Measurements from ENCODE around the gene TACSTD2.
"Not testable (repeated sequence)": the region's sequence is repeated elsewhere in the genome, so short reads cannot be mapped to it uniquely, and the experiment has no call there.

Gene TACSTD2, protein sequence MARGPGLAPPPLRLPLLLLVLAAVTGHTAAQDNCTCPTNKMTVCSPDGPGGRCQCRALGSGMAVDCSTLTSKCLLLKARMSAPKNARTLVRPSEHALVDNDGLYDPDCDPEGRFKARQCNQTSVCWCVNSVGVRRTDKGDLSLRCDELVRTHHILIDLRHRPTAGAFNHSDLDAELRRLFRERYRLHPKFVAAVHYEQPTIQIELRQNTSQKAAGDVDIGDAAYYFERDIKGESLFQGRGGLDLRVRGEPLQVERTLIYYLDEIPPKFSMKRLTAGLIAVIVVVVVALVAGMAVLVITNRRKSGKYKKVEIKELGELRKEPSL

DNA sequence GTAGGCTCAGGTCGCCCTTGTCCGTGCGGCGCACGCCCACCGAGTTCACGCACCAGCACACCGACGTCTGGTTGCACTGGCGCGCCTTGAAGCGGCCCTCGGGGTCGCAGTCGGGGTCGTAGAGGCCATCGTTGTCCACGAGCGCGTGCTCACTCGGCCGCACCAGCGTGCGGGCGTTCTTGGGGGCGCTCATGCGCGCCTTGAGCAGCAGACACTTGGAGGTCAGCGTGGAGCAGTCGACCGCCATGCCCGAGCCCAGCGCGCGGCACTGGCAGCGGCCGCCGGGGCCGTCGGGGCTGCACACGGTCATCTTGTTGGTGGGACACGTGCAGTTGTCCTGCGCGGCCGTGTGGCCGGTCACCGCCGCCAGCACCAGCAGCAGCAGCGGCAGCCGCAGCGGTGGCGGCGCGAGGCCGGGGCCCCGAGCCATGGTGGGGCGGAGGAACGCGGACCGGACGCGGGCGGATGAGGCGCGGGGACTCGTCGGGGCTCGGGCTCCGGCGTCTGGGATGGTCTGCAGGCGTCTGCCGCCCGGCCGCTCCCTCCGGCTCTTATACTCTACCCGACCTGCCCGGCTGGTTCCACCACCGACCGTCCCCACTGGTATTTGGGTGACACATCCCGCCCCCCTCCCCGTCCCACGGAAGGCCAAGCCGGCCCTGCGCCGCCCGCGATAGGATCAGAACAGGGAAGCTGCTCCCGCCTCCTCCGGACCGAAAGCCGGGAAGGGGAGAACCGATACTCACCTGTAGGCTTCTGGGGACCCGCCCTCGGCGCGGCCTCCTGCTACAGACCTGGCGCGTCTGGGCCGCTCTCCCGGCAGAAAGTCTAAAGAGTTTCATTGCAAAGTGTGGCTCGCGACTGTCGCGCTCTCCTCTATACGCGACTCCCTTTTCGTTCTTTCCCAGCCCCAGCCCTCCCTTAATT, at the start of gene TACSTD2:
Gene TACSTD2 (minus strand): TSS at position 526 of the 927 bp plus-strand sequence. CDS start 96 bp downstream, at position 430.
- DNase-seq: no peak

DNA sequence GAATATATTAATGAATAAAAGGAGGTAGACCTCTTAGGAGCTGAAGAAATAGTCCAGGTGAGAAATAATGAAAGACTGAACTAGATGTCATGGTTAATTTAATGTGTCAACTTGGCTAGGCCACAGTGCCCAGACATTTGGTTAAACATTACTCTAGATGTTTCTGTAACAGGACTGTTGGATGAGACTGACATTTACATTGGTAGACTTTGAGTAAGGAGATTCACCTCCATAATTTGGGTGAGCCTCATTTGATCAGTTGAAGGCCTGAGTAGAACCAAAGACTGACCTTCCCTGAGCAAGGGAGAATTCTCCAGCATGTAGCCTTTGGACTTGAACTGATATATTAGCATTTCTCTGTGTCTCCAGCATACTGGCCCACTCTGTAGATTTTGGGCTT, 49.2 kb upstream of the TACSTD2 start:
- DNase-seq: no peak

DNA sequence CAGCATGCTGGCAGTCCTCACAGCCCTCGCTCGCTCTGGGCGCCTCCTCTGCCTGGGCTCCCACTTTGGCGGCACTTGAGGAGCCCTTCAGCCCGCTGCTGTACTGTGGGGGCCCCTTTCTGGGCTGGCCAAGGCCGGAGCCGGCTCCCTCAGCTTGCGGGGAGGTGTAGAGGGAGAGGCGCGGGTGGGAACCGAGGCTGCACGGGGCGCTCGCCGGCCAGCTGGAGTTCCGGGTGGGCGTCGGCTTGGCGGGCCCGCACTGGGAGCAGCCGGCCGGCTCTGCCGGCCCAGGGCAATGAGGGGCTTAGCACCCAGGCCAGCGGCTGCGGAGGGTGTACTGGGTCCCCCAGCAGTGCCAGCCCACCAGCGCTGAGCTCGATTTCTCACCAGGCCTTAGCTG, 46.2 kb upstream of the TACSTD2 start:
- DNase-seq: not testable (repeated sequence)

DNA sequence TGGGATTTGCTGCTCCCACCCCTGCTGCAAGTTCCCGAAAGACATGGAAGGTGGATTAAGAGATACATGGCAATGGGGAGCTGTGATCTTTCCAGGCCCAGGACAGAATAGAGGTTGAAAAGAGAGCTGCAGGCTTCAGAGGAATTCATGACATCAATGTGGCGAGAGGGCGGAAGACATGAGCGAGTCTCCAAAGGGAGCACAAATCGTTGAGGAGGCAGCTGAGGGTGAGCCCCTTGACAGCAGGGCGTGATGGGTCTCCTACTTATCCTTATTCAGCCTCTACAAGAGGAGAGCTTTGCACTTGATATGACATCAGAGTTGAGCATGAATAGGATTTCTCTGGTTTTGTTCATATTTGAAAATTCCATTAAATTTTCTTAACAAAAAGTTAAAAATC, 45.5 kb upstream of the TACSTD2 start:
- DNase-seq: no peak

DNA sequence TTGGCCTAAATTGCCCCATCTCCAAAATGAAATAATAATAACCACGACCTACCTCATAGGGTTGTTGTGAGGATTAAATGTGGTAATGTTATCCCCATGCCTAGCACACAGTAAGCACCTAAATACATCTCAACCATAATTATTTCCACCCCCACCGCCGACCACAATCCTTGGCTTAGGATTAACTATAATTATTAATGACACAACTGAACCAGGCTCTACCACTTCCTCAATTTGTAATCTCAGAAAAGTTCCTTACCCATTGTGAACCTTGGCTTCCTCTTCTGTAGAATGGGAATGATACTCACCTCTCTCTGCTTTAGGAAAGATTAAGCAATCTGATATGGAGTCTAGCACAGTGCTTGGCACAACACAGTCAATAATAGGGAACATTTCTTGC, 44.3 kb upstream of the TACSTD2 start:
- DNase-seq: no peak

DNA sequence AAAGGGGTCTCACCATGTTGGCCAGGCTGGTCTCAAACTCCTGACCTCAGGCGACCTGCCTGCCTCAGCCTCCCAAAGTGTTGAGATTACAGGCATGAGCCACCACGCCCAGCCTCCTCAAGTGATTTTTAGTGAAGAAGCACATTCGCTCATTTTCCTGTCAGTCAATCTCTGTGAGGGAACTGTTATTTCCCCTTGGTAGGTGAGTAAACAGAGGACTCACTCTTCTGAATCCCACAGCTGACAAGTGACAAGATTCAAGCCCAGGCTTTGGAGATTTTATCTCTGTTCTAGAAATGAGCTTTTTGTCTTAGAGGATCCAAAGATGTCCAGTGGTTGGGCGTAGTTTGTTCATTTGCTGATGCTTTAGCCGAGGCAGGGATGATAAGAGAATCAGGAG, 43.9 kb upstream of the TACSTD2 start:
- no peak for DNase-seq

DNA sequence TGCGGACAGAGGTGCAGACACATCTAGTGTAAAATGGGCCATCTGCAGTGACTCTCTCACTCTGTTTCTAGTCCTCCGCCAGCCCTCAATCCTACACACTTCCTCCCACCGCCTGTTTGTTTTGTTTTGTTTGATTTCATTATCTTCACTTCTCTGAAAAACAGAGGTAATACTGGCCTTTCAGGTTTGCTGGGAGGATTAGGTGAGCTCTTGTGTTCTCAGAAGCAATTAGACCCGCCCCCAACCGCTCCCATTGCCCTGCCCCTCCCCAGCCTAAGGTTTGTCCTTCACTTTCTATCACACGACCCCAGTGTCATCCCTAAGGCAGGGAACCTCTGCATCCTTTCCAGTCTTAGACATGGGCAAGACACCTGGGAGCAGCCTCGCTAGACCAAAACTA, 43.2 kb upstream of the TACSTD2 start:
- no peak for DNase-seq

DNA sequence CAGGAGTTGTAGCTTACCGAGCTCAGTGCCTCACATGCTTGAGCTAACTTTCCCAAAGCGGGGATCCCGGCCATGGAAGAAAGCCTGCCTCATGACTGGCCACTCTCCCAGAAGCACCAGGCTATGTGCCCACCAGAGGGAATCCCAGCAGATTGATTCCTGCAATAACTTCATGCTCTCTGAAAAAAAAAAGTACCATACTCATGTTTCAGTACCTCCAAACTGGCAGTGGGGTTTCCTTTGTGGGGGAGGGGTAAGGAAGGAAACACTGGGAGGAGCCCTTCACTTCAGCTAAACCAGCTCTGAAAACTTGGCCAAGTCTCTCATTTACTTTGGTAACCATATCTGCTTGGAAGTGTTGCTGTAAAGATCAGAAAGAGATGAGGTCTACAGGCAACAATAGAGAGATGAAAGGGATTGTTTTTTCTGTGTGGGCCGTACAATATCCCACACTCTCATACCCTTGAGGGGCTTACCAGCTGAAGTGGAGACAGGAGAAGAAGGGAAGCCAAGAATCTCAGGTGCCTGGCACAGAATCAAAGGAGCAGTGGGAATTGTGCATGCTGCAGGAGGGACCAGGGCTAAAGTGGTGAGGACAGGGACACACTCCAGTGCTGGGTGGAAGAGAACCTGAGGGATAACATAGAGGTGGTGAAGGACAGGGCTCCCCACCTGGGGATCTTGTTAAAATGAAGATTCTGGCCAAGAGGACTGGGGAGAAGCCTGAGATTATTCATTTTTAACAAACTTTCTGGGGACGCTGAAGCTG, 42.4 kb upstream of the TACSTD2 start:
- no peak for DNase-seq

DNA sequence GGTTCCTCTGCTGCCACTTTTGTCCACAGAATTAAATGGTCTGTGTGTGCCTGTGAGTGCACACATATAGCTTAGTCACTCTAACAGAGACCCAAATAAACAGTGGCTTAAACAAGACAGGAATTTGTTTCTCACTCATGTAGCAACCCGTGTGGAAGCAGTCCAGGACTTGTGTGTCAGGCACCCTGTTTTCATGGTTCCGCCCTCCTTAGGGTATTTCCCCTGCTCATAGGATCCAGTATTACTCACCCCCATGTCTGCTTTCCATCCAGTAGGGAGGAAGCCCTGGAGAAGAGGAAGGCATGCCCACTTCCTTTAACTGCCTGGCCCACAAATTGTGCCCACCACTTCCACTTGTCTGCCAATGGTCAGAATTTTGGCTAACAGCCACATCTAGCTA, 41.3 kb upstream of the TACSTD2 start:
- no peak for DNase-seq

DNA sequence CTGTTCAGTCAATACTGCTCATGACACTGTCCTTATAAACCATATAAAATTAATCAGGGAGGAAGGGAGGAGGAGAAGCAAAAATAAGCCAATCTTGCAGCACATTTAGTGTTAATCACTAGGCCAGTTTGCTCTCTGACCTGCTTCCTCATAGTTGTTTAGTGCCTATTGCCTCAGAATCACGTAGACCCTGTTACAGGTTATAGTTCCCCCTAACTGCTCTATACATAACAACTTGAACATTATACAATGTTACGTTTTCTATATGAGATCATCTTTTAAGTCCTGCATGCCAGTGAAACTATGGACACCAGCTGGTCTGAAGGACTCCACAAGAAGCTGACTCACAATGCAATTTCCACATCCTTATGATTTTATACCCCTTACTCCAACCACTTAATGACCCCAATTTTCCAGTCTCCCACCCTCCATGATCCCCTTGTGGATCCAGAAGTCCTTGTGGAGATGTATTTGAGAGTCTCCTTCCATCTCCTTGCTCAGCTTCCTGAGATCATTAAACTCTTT, 34.9 kb upstream of the TACSTD2 start:
- DNase-seq: no peak

DNA sequence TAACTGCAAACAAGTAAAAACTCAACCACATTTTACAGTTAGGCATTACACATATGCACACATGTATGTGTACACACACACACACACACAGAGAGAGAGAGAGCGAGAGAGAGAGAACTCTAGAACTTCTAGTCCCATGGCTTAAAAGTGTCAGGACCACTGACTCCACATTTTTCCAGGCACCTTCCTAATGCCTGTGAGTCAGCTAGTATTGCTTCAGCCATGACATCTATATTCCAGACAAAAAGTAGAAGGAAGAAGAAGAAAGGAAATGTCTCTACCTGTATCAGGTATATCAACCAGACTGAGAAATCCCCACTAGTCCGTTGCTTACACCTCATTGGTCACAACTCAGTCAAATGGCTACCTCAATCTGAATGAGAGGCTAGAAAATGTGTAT, 31.9 kb upstream of the TACSTD2 start:
- no peak for DNase-seq

DNA sequence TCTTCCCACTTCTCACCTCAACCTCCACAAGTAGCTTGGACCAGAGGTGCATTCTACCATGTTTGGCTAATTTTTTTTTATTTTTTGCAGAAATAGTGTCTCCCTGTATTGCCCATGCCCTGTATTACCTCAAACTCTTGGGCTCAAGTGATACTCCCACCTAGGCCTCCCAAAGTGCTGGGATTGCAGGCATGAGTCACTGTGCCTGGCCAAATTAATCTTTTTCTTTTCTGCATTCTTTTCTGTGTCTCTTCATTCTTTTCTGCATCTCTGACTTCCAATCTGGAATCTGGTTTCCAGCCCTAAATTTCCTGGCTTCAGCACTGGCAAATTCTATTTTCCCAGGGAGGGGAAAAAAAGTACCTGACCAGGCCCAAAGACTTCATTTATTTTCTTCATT, 31.2 kb upstream of the TACSTD2 start:
- DNase-seq: no peak

DNA sequence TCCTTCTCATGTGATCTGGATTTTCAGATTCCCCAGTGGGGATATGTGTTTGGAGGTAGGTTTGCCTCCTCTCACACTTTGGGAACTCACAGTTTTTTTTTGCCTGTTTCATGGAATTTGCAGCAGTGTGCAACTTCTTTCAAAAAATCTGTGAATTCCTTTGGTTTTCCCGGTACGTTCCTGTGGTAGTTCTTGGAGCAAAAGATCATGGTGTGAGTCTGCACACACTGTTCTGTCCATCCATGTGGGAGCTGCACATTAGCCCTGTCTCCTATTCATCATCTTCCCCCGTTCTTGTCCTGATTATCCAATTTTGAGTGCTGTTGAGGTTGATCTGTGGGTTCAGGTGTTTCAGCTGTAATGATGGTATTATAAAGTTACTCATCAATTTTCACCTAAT, 30.3 kb upstream of the TACSTD2 start:
- no peak for DNase-seq

DNA sequence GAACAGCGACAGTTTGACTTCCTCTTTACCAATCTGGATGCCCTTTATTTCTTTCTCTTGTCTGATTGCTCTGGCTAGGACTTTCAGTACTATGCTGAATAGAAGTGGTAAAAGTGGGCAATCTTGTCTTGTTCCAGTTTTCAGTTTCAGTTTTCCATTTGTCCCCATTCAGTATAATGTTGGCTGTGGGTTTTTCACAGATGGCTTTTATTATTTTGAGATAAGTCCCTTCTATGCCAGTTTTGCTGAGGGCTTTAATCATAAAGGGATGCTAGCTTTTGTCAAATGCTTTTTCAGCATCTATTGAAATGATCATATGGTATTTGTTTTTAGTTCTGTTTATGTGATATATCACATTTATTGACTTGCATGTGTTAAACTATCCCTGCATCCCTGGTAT, 24.9 kb upstream of the TACSTD2 start:
- not testable (repeated sequence) for DNase-seq

DNA sequence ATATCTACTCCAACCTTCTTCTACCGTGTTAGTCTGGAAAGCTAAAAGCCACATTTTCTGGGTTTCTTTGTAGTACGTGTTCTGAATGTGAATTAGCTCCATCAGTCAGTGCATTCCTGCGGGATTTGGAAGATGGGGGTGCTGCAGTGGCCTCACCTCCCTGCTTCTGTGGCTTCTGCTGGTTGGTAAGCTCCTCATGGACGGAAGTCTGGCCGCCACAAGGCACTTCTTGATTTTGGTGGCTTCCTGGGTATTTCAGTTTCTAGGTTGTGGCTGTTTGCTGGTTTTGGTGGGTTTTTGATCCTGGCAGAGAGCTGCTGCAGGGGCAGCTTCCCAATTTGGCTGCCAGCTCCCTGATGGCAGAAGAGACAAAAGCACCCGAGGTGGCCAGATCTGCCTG, 20.9 kb upstream of the TACSTD2 start:
- DNase-seq: no peak

DNA sequence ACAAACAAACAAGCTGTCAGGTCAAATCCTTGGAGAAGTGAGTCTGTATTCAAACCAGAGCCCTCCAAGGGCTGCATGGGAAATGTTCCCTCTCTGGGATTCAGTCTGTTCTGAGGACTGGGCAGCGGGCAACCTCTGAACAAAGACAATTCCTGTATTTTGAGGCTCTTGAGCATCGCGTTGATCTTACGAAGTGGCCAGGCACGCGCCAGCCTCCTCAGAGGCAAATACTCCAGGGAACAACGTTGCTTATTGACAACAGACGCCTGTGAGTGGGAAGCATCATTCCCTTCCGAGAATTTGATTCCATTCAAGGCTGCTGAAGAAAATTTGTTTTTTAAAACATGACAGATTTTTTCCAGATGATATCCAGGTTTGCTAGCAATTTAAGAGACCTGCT, 20.0 kb upstream of the TACSTD2 start:
- DNase-seq: no peak

DNA sequence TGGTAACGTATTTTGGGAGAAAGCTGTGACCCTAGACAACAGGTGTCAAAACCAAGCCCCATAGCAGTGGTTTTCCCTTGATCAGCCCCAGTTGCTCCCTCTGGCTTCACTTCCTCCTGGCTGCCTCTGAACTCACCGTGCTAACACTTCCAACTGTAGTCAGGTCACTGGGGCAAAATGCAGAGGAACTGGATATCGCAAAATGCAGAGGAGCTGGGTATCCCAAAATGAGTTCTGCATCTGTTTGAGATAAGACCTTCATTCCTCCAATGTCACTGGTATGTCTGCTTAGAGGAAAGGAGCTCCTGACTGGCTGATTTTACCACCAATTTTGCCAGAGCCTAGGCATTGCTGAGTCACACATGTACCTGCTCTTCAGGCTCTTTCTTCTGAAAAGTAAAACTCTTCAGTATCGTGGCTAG, 19.6 kb upstream of the TACSTD2 start:
- no peak for DNase-seq

DNA sequence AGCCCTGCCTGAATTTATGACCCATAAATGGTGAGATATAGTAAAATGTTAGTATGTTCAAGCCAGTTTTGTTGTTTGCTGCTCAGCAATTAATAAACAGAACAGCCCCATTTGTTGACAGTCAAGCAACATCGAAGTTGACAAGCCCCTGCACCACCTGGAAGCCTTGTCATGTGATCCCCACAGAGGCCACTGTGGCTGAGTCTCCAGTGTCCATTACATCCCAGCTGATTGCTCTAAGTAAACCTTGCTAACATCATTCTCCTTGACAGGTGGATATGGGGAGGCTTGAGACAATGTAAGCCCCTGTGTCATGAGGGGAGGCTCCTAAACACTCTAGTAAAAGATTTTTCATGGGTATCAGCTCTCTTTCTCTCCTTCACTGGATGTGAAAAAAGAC, 17.5 kb upstream of the TACSTD2 start:
- DNase-seq: no peak

DNA sequence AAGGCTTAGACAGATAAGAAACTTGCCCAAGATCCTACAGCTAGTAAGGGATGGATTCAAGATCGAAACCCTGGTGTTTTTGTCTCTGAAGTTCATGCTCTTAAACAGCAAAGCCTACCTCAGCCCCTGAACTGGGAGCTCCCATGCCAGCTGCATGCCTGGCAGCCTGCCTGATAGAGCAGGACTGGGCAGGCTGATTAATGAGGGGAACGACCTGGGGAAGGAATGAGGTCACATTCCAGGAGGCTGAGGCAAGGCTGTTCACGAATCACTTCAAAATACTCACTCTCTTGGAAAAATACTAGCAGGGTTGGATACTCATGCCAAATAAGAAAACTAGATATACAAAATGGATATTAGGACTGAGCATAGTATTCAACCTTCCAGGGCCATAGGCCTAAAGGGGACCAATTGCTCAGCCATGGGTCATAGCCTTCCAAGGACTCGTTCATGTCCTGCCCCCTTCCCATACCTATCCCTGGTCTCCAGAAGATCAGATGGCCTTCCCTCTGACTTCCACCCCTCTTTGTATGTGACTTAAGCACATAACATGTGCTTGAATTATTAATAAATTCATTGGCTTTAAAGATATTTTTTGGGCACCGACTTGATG, 15.6 kb upstream of the TACSTD2 start:
- no peak for DNase-seq

DNA sequence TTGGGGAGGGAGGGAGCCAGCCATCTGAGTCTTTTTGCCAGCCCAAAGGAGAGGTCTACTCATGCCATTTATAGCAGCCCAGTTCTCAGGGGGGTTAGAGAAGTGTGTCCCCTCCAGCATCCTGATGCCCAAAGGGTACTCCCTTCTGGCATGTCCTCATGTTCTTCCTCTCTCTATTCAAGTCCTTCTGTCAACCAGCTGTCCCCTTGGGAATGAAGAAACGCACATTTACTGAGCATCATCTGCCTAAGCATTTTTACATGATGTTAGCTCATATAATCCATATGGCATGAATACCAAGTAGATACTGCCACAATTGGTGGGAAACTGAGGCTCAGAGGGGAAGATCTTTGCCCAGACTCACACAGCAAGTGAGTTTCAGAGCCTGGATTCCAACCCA, 14.8 kb upstream of the TACSTD2 start:
- no peak for DNase-seq

DNA sequence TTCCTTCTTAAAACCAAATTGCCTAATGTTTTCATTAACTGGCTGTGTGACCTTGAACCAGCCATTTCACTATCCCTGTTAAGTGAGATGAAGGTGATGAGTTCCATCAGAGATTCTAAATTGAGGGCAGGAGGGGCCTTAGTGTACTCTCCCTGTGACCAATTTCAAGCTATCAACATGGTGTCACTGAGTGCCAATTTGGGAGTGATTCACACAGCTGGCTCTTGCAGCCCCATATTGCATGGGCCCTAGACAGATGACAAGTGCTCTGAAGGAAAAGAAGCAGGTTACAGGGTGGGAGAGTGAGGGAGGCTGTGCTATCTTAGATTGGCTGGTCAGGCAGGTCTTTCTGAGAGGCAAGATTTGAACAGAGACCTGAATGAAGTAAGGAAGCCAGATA, 13.0 kb upstream of the TACSTD2 start:
- no peak for DNase-seq

DNA sequence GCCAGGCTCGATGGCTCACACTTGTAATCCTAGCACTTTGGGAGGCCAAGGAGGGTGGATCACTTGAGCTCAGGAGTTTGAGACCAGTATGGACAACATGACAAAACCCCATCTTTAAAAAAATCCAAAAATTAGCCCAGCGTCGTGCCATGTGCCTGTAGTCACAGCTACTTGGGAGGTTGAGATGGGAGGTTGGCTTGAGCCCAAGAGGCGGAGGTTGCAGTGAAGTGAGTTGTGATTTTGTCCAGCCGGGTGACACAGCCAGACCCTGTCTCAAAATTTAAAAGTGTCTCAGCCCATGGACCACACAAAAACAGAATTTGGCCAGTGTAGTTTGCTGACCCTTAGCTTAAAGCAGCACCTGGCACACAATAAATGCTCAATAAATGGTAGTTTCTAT, 11.3 kb upstream of the TACSTD2 start:
- no peak for DNase-seq

DNA sequence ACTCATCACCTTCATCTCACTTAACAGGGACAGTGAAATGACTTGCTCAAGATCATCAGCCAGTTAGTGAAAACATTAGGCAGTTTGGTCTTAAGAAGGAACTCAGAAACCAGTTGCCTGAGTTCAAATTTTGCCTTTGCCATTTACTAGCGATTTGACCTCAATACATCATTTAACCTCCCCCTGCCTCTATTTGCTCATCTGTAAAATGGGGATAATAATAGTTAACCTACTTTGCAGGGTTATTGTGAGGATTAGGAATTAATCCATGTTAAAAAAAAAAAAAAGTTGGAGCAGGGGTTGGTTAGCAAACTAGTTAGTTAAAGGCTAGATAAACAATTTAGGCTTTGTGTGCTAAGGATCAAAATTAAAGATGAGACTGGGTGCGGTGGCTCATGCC, 10.6 kb upstream of the TACSTD2 start:
- no peak for DNase-seq
